ENCODE measurements around the gene TTLL5.

Gene TTLL5

DNA sequence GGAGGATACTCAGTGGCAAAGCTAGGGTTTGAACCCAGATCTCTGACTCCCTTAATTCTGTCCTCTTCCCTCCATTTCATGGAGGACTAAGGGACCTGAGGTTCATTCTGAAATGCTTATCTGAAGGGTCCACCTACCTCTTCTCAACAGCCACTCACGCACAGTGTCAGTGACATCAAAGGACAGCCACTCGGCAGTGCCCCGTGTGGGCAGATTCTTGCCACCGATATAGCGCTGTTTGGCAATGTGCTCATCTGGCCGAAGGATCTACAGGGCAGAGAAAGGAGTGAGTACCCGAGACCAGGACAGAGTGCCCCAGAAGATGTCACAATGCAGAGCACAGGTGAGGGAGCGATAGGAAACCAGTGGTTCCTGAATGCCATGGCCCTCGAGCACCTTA is 309.9 kb downstream of the TTLL5 start:
- DNase-seq (ENCODE audit: low spot score) = no peak

DNA sequence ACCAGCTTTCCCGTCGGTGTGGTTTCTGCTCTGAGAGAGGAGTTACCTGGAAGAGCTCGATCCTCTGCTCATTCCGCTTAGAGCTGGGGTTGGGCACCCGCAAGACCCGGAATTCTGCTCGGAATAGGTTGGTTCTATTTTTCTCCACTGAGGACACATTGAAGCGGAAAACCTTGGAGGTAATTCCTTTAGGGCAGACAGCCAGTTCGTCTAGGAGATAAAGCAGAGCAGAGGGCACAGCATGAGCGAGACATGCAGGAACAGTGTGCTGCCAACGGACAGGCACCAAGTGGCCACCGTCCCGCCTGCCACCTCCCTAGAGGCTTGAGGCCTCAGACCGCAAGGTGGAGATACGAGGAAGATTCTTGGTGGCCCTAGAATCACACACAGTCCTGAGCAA is 310.5 kb downstream of the TTLL5 start:
- DNase-seq (ENCODE audit: low spot score) = no peak

DNA sequence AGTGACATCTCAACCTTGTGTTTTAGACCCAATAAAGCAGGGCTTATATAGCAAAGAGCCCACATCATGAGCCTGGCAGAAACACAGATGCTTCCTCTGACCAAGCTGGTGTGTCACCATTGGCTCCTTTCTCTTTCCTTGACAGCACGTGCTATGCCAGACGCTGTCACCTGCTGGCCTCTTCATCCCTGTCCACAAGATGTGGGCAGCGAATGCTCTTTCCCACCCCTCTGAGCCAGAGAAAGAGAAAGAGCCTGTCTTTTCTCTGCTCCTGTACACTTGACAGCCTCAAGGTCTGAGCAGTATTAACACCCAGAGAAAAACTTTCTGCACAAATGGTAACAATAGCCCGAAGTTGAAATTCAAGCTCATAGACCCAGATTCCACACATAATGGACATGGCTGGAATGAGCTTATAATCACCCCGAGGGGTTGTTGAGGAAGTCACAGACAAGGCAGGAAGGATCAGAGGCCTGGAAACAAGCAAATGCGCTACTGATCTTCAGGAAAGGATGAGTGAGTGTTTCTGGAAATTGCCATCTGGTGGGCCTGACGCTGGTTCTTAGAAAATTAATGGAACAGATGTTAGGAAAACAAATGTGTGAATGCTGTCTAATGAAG is 311.9 kb downstream of the TTLL5 start:
- DNase-seq (ENCODE audit: low spot score) = no peak

DNA sequence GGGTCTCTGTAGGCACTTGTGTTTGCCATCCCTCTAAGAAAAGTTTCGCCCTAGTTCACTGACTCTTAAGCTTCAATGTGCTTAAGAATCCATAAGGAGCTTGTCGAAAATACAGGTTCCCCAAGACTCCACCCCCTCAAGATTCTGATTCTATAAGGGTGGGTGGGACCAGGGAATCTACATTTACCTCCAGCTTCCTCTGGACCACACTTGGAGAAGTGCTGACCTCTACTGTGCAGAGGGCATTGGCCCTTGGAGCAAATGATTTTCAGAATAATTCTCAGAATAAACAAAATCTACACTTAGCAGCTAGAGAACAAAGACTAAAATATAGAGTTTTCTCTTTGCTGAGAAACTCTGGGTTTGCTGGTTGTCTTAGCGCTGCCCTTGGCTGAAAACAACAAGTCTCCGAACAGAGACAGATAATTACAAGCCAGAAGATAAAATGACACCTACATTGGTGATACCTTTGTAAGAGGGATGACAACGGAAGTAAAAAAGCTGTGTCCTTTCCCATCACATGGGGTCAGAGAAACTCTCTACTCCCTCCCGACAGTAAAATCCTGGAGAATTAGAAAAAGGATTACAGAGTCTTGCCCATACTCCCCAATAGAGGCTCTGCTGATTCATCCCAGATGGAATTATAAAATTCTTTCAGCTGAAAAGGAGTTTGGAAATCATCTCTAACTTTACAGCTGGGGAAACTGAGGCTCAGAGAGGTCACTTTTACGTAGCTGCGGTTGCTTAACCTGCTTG is 316.0 kb downstream of the TTLL5 start:
- DNase-seq (ENCODE audit: low spot score) = no peak

DNA sequence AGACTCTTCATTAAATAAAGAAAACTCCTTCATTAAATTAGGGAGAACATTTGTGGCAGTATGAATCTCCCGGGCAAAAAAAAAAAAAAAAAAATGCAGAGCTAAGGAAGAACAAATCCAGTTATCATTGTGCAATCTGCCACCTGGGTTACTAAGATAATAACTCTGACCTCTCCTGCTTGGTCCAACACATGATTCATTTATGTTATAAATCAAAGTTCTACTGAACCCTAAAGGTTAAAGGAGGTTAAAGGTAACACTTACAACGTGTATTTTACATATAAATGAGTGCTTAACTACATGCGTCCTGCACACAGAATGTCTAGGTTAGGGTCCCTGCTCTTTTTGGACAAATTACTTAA is 316.5 kb downstream of the TTLL5 start:
- no peak for DNase-seq (ENCODE audit: low spot score)

DNA sequence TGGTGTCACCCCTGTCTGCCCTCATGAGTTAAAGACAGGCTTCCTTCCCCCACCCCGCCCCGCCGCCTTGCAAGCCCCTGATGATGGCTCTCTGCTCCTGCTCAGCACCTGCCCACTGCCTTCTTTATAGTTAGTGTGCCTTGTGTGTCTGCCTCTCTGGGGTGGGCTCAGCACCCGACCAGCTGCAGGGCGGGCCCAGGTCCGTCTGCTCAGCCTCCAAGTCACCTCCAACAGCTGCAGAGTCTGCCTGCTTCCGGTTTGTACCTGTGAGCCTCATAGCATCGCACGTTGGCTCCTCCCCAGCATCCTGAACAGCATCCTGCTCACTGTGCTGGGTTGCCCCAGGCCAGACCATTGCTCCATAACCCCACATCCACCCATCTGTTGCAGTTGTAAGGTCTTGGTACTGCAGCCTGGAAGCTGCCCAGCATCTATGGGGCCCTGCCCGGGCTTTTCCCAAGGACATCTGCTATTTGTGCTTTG is 317.2 kb downstream of the TTLL5 start:
- DNase-seq (ENCODE audit: low spot score) = no peak

DNA sequence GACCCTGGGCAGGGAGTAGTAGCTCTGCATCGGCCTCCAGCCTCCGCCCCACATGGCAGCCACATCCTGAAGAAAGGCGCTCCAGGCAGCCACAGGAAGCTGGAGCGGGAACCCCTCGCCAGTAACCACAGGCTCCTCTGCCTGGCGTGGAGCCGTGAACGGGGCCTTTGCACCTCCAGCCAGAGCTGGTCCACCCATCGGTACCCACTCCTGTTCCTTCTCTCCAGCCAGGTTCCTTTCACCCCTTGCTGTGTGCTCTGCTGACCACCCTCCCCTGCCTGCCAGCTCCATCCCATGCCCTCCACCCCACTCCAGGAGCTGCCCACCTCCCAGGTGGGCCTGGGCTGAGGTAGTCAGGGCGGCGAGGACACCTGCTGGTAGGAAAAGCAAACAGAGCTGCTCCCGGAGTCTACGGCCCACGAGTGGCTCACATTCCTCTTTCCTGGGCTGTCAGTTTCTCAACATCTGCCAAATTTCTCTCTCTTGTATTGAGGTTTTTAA is 318.1 kb downstream of the TTLL5 start:
- peak; percentile 49 for DNase-seq (ENCODE audit: low spot score)

DNA sequence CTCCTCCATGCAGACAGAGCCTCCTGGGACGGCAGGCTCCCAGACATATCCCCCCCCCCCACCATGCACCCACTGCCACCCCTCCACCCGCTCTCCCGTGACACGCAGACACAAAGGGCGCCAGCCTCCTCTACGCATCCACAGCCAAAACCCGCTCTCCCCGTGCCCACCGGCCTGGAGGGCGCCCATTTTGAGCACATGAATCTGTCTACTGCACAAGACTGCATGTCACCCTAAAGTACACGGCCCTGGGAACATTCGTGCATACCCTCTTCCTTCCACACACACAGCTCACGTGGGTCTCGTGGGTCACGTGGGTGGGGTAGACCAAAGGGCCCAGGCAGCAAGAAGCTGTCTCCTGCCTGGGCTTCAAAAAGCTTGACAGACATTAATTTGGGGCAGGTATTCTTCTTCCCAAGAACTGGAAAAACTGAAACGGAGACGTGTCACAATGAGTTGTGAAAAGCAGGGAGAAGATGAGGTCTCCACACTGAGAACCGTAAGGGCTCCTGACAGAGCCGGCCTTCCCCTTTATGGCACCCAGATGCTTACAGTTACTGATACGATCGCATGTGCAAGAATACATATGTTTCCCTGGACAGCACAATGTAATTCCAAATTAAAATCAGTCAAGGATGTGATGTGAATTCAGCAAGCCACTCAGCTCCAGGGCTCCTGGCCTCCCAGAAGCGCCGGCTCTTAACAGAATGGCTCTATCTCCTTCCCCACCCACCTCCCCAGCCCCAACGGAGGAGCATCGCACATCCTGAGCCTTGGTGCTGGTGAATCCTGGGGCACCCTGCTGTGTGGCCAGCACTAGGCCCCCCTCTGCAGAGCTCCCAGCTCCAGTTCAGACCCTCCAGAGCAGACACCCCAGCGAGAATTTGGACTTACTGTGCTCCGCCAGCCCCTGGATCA is 318.9 kb downstream of the TTLL5 start:
- DNase-seq (ENCODE audit: low spot score) = peak; percentile 45

DNA sequence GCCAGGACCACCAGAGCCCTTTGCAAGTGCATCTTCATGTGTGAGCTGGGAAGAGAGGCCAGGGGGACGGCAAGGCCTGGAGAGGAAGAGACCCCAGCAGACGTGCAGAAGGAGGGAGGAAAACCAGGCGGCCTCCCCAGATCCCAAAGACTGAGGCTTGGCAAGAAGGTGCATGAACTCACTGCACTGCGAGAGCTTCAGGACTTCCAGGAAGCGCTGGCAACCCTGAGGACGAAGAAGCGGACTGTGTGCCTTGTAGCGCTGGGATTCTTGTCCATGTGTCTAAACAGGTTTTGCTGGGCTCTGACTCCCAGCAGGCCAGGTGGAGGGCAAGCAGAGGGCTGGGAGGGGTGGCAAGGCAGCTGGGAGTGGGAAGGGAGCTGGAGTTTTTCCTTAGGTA is 319.8 kb downstream of the TTLL5 start:
- no peak for DNase-seq (ENCODE audit: low spot score)

DNA sequence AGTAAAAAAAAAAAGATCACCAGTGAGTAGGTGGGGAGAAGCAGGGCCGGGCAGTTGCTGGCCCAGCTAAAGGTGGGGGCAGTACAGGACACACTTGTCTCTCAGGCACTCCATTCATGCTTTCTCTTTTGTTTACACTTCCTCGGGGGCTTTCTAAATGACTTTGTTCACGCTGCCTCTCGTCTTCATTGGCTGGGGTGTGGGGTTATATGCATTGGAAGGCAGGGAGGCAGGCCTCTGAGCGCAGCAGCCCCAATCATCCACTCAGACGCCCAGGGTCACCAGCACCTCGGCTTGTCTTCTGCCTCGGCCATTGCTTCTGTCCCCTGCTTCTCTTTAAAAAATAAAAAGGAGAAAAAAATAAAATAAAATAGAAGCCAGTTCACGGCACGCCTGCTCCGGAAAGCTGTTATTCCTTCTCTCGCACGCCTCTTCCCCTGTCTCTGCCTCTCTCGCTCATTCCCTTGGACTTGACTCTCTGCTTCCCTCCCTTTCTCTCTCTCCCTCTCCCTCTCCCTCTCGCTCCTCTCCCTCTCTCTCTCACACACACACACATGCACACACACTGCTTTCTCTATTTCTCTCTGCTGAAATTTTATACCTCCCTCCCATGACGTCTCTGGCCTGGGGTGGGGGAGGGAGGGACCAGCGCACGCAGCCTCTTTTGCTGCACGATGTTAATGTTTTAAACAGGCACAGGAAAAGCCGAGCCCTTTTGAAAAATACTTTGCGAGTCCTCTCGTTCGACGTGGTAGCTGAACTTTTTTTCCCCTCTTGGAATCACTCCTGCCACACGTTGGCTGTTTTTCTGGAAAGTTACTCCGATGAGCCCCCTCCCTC is 320.6 kb downstream of the TTLL5 start, which contains the start of gene TGFB3:
TSS of gene TGFB3 (minus strand) at position 570 of the 840 bp plus-strand sequence. CDS start 1,102 bp downstream, outside the sequence.
- peak; percentile 82 for DNase-seq (ENCODE audit: low spot score)

DNA sequence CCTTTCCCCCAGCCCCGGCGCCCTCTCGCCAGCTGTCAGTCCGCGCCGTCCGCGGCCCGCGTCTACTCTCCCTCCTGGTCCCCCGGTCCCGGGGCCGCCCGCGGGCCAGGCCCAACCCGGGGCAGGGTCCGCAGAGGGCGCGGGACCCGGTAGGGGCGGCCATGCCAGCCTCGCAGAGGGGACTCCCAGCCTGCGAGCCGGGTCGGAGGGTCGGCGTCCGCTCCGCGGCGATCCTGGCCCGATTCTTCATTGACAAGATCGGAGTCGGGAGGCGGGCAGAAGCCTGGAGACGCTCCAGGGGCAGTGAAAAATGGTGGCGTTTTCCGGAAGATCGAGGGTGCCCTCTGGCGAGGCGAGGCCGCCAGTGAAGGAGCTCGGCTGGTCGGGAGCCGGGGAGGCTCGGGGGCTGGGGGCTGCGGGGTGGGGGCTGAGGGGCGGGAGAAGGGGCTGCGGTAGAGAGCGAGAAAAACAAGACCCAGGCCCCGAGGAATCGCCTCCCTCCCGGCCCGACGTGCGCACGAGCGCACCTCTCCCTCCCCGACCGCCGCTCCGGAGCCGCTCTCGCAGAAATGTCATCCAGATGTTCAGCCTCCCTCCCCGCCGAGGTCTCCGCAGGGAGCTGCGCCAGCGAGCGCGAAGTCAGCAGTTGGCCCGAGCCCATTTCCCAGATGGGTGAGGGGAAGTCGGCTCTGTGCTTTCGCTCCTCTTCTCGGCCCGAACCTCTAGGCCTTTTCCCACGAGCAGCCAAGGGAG is 321.4 kb downstream of the TTLL5 start:
- DNase-seq (ENCODE audit: low spot score) = peak; percentile 88

DNA sequence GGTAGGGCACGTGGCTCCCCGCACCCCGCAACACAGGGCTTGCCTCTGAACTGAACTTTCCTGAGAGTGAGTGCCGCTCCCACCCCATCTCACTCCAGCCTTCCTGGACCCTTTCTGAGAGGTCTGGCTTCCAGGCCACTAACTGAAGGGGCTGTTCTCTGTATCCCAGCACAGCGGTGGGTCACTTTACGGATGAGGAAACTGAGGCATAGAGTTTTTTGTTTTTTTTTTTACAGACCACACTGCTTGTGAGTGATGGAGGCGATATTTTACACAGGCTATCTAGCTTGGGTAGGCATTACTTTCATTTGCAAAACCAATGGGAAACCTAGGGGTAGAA is 321.9 kb downstream of the TTLL5 start:
- DNase-seq (ENCODE audit: low spot score) = no peak

DNA sequence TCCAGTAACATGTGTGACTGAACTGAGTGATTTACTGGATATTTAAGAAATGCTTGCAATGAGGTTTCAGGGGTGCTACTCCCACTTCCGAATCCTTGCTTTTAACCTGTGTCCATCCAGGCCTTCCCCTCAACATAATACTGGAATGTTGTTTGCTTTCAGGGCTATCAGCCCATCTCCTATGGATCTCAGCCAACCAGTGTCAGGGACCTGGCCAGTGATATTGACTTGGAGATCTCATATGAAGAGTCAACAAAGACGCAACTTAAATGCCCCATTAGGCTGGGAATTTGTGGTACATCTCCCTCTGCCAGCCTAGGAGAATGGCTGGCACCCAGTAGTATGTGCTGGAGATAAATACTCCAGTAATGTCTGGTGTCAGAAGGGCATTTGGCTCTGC is 323.6 kb downstream of the TTLL5 start:
- DNase-seq (ENCODE audit: low spot score) = no peak

DNA sequence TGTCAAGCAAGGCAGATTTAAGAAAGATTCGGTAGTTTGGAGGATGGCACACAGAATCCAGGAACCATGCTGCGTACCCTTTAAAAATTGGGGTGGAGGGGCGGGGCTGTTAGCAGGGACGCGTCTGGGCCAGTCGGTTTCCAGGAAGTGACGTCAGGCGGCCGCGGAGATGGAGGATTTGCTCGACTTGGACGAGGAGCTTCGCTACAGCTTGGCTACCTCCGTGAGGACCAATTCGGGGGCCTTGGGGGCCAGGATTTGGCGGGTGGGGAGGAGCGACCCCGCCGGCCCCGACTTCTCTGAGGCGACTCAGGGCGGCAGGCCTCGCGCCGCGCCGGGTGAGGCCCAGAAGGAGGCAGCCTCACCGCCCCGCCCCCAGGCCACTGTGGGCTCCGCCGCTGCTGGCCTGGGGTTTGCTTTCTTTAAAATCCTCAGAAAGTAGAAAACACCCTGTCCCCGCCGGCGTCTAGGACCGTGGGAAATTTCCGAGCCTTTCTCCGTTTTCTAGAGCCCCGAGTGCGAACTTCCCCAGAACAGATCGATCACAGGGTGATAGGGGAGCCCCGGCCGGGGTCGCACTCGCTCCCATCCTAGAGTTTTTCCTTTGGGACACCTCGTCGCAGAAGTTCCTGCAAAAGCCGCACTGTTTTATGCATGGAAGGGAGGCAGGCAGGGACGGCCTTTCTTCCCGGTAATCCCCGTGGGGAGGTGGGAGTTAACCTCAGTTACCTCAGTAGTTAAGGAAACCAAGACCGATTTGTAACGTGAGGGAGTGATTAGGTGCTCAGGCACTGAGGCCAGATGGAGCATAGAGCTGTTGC is 324.8 kb downstream of the TTLL5 start, which contains the start of gene IFT43:
TSS of gene IFT43 (plus strand) at position 146 of the 821 bp plus-strand sequence. CDS start at position 170, 24 bp downstream.
- peak; percentile 87 for DNase-seq (ENCODE audit: low spot score)

DNA sequence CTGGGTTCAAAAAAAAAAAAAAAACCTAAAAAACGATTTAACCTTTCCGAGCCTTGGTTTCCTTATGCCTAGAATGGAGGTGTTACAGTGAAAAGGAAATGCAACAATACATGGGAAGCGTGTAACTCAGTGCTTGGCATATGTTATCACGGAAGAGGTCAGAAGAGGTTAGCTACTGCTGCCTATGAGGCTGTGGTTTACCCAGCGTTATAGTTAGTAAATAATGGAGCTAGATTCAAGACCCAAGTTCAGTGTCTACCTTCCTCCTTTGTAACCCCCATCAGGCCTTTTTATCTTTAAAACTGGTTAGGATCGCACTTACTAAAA is 325.4 kb downstream of the TTLL5 start:
- no peak for DNase-seq (ENCODE audit: low spot score)

DNA sequence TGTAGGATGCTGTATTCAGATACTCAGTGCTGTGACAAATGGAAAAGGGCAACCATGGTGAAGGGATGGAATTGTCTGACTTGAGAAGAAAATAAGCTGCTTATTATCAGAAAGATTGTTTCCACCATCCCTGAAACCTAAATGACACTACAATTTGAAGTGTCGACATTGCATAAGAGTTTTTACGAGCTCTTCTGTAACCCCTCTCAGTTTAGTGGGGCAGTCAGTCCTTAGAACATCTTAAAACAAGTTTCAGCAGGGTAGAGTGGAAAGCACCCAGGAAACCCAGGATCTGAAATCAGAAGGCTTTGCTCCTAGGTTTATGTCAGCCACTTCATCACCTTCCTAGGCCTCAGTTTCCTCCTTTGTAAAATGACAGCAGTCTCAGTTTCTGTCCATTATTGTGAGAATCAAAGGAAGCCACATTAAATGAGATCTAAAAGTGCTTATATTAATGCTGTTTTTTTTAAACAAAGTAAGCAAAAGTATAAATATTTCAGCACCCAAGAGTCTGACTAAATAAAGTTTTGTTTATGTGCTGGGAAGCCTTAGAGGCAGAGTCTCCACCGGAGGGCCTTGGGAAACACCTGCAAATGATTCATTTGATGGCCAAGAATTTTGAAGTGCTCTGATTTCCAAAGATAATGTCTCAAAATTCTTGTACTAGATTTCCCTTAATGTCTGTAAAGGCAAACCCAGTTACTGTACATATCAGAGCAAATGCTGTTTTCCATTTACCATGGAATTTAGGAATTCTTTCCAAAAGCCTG is 326.3 kb downstream of the TTLL5 start:
- DNase-seq (ENCODE audit: low spot score) = no peak

DNA sequence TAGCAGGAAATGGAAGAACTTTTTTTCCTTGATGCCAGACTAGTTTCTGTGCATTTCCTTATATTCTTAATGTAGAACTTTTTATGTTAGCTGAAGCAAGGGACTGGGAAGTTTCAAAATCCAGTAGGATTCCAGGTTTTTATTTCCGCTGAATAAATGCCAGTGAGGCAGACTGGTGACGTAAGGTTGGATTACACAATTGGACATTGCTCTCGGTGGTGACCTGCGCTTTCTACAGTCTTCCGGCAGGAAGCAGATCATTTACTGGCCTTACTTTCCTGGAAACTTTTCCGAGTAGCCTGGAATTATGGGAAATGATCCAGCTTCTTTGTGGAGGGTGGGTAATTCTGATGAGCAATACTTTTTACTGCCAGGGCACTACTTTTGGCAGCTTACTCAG is 328.1 kb downstream of the TTLL5 start:
- no peak for DNase-seq (ENCODE audit: low spot score)

DNA sequence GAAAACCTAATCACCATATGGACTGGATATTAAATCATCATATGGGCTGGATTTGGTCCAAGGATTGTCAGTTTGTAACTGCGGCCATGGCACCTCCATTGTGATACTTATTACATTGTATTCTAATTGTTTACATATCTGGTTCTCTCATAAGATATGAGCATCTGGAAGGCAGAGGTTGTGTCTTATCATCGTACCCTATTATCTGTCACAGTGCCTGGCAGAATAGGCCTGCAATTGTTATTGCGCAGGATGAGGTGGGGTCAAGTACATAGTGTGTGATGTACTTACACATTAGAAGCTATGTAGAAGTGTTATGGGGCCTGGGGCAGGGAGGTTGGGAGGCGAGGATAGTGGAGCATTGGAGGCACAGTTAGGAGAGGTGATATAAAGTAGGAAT is 329.3 kb downstream of the TTLL5 start:
- DNase-seq (ENCODE audit: low spot score) = no peak

DNA sequence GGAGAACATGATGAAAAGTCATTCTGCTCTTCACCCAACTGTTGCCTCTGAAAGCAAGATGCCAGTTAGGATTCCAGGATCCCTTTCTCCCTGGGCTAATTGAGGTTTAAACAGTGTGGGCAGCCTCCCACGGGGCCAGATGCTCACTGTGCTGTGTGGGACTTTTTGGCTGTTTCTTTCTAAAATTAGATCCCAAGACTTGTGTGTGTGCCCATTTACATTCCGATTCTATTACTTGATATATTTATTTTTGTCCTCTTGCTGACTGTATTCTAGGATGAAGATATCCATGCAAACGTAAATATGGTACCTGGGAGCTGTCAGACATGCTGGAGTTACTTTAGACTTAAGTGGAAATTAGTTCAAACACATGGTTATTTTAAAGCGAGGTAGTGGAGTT is 330.7 kb downstream of the TTLL5 start:
- no peak for DNase-seq (ENCODE audit: low spot score)
